HepG2 (cell line): ENCODE measurements around the gene GFY. TPM values are rescaled to one million over a fixed set of nuclear protein-coding genes. Genes with fewer than 3 reads are reported as not detected.

Source experiments
- BRD4 ChIP-seq: sonication (generic); formaldehyde crosslinking; IDR thresholded peaks from 2 replicates; pipeline ENCODE4 v1.4.0; 2020; ENCODE audit warnings: missing genetic modification reagents
- FLYWCH1 ChIP-seq: sonication (generic); formaldehyde crosslinking; IDR thresholded peaks from 2 replicates; pipeline ENCODE4 v1.8.1; 2023; ENCODE audit warnings: mild to moderate bottlenecking, missing genetic modification reagents
- FOSL2 ChIP-seq: sonication (generic); formaldehyde crosslinking; IDR thresholded peaks from 2 replicates; pipeline ENCODE4 v1.4.0; 2020; ENCODE audit warnings: missing genetic modification reagents
- JUND ChIP-seq: sonication (generic); formaldehyde crosslinking; IDR thresholded peaks from 2 replicates; pipeline ENCODE4 v1.8.0; 2022; ENCODE audit warnings: mild to moderate bottlenecking, missing genetic modification reagents
- MAFG ChIP-seq: sonication (generic); formaldehyde crosslinking; IDR thresholded peaks from 2 replicates; pipeline ENCODE4 v1.5.1; 2020; ENCODE audit warnings: mild to moderate bottlenecking, missing genetic modification reagents
- POLR2AphosphoS2 ChIP-seq: IDR thresholded peaks from 2 replicates; pipeline ENCODE4 v1.6.1; 2011; ENCODE audit warnings: low read depth, low read length, improper control_type of control experiment
- SCMH1 ChIP-seq: sonication (generic); formaldehyde crosslinking; IDR thresholded peaks from 2 replicates; pipeline ENCODE4 v1.9.0; 2021; ENCODE audit warnings: missing genetic modification reagents, mild to moderate bottlenecking, borderline replicate concordance
- SMARCC2 ChIP-seq: fragments of 450-650 bp; IDR thresholded peaks from 2 replicates; pipeline ENCODE4 v1.6.1; 2017; ENCODE audit warnings: antibody characterized with exemption, mild to moderate bottlenecking
- SMYD3 ChIP-seq: sonication (generic); formaldehyde crosslinking; IDR thresholded peaks from 2 replicates; pipeline ENCODE4 v1.8.1; 2023; ENCODE audit warnings: mild to moderate bottlenecking, missing genetic modification reagents
- ZNF17 ChIP-seq: sonication (generic); formaldehyde crosslinking; IDR thresholded peaks from 2 replicates; pipeline ENCODE4 v1.5.0; 2020; ENCODE audit warnings: mild to moderate bottlenecking, missing genetic modification reagents
- ZNF275 ChIP-seq: sonication (generic); formaldehyde crosslinking; IDR thresholded peaks from 2 replicates; pipeline ENCODE4 v1.8.0; 2022; ENCODE audit warnings: missing genetic modification reagents, mild to moderate bottlenecking, inconsistent platforms, borderline replicate concordance
- ZNF296 ChIP-seq: sonication (generic); formaldehyde crosslinking; conservative IDR thresholded peaks from 2 replicates; pipeline ENCODE4 v1.5.0; 2020; ENCODE audit warnings: mild to moderate bottlenecking, missing genetic modification reagents
- ZNF354B ChIP-seq: sonication (generic); formaldehyde crosslinking; IDR thresholded peaks from 2 replicates; pipeline ENCODE4 v1.8.0; 2022; ENCODE audit warnings: mild to moderate bottlenecking, missing genetic modification reagents
- ZNF616 ChIP-seq: sonication (generic); formaldehyde crosslinking; IDR thresholded peaks from 2 replicates; pipeline ENCODE4 v1.5.0; 2020; ENCODE audit warnings: low read depth, mild to moderate bottlenecking, missing genetic modification reagents
- ZNF792 ChIP-seq: IDR thresholded peaks from 2 replicates; pipeline ENCODE4 v1.6.1; 2016
- ZSCAN5A ChIP-seq: sonication (generic); formaldehyde crosslinking; IDR thresholded peaks from 2 replicates; pipeline ENCODE4 v1.8.0; 2022; ENCODE audit warnings: mild to moderate bottlenecking, missing genetic modification reagents, borderline replicate concordance
- polyA plus RNA-seq, 8 experiments: library from polyadenylated mRNA; depleted of rRNA in 3 of 8; stranded (reverse) in 7 of 8; unstranded in 1 of 8; fragments of >200 nt; fragmentation: Illumina TruSeq in 4 of 8; extraction: Trizol in 4 of 8; gene quantifications; 2 replicates each; pipeline versions ENCODE4 v1.2.1 to v1.2.3, GENCODE V29; 2011 to 2016; ENCODE audit warnings: low read depth in 4 of 8, missing spikeins in 1 of 8, mixed read lengths in 1 of 8; ENCODE audit not compliant: insufficient read depth in 1 of 8
- total RNA-seq, 5 experiments: library from RNA; depleted of rRNA; stranded (reverse); fragments of >200 nt; fragmentation: Illumina TruSeq; extraction: Trizol; gene quantifications; 2 replicates each; pipeline ENCODE4 v1.2.3, GENCODE V29; 2016; ENCODE audit warnings: low read depth in 1 of 5
- TF ChIP-seq, protein P1 (sequence below): IDR thresholded peaks from 2 replicates; pipeline ENCODE4 v1.6.1; 2012; ENCODE audit warnings: low read length, improper control_type of control experiment
- TF ChIP-seq, protein P2 (sequence below): sonication (generic); formaldehyde crosslinking; IDR thresholded peaks from 2 replicates; pipeline ENCODE4 v1.5.0; 2020; ENCODE audit warnings: mild to moderate bottlenecking, missing genetic modification reagents, borderline replicate concordance
- TF ChIP-seq, protein P3 (sequence below): sonication (generic); formaldehyde crosslinking; IDR thresholded peaks from 2 replicates; pipeline ENCODE4 v1.4.0; 2020; ENCODE audit warnings: mild to moderate bottlenecking, missing genetic modification reagents

The GFY gene
- total and polyA plus RNA-seq, 2 of the 13 experiments (the other 11 are each of a cell fraction or from before 2014, with no cell fraction given) = not detected

DNA sequence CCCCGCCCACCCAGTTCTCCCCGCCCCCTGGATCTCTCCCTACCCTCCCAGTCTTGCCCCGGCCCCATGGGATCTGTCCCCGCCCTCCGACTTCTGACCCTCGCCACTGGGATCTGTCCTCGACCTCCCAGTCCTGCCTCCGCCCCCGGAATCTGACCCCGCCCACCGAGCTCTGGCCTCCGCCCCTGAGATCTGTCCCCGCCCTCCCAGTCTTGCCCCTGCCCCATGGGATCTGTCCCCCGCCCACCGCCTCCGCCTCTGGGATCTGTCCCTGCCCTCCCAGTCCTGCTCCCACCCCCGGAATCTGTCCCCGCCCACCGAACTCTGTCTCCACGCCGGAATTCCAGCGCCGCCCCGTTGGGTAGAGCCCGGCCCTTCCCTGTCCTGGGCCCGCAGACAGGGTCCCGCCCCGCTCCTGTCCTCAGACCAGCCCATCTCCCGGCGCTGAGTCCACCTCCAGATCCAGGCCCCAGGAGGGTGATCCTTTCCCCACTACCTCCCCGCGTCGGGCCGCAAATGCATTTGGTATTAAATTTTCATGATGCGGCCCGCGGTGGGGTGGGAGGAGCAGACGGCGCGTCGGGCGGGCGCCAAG is 17.7 kb downstream of the GFY start (continued):
- TF ChIP-seq, protein P1, sequence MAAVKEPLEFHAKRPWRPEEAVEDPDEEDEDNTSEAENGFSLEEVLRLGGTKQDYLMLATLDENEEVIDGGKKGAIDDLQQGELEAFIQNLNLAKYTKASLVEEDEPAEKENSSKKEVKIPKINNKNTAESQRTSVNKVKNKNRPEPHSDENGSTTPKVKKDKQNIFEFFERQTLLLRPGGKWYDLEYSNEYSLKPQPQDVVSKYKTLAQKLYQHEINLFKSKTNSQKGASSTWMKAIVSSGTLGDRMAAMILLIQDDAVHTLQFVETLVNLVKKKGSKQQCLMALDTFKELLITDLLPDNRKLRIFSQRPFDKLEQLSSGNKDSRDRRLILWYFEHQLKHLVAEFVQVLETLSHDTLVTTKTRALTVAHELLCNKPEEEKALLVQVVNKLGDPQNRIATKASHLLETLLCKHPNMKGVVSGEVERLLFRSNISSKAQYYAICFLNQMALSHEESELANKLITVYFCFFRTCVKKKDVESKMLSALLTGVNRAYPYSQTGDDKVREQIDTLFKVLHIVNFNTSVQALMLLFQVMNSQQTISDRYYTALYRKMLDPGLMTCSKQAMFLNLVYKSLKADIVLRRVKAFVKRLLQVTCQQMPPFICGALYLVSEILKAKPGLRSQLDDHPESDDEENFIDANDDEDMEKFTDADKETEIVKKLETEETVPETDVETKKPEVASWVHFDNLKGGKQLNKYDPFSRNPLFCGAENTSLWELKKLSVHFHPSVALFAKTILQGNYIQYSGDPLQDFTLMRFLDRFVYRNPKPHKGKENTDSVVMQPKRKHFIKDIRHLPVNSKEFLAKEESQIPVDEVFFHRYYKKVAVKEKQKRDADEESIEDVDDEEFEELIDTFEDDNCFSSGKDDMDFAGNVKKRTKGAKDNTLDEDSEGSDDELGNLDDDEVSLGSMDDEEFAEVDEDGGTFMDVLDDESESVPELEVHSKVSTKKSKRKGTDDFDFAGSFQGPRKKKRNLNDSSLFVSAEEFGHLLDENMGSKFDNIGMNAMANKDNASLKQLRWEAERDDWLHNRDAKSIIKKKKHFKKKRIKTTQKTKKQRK = no peak
- TF ChIP-seq, protein P2, sequence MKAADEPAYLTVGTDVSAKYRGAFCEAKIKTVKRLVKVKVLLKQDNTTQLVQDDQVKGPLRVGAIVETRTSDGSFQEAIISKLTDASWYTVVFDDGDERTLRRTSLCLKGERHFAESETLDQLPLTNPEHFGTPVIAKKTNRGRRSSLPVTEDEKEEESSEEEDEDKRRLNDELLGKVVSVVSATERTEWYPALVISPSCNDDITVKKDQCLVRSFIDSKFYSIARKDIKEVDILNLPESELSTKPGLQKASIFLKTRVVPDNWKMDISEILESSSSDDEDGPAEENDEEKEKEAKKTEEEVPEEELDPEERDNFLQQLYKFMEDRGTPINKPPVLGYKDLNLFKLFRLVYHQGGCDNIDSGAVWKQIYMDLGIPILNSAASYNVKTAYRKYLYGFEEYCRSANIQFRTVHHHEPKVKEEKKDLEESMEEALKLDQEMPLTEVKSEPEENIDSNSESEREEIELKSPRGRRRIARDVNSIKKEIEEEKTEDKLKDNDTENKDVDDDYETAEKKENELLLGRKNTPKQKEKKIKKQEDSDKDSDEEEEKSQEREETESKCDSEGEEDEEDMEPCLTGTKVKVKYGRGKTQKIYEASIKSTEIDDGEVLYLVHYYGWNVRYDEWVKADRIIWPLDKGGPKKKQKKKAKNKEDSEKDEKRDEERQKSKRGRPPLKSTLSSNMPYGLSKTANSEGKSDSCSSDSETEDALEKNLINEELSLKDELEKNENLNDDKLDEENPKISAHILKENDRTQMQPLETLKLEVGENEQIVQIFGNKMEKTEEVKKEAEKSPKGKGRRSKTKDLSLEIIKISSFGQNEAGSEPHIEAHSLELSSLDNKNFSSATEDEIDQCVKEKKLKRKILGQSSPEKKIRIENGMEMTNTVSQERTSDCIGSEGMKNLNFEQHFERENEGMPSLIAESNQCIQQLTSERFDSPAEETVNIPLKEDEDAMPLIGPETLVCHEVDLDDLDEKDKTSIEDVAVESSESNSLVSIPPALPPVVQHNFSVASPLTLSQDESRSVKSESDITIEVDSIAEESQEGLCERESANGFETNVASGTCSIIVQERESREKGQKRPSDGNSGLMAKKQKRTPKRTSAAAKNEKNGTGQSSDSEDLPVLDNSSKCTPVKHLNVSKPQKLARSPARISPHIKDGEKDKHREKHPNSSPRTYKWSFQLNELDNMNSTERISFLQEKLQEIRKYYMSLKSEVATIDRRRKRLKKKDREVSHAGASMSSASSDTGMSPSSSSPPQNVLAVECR (CRISPR knock-in tag) = no peak
- no peak for TF ChIP-seq ZNF275 (CRISPR knock-in tag)
- TF ChIP-seq, protein P3, sequence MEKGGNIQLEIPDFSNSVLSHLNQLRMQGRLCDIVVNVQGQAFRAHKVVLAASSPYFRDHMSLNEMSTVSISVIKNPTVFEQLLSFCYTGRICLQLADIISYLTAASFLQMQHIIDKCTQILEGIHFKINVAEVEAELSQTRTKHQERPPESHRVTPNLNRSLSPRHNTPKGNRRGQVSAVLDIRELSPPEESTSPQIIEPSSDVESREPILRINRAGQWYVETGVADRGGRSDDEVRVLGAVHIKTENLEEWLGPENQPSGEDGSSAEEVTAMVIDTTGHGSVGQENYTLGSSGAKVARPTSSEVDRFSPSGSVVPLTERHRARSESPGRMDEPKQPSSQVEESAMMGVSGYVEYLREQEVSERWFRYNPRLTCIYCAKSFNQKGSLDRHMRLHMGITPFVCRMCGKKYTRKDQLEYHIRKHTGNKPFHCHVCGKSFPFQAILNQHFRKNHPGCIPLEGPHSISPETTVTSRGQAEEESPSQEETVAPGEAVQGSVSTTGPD (CRISPR knock-in tag) = no peak
- TF ChIP-seq ZNF616 = no peak
- no peak for TF ChIP-seq JUND
- TF ChIP-seq ZNF17 (CRISPR knock-in tag) = no peak
- no peak for TF ChIP-seq POLR2AphosphoS2
- no peak for TF ChIP-seq BRD4 (CRISPR knock-in tag)
- no peak for TF ChIP-seq MAFG (CRISPR knock-in tag)
- TF ChIP-seq ZNF792 (CRISPR knock-in tag) = no peak
- no peak for TF ChIP-seq SMYD3
- no peak for TF ChIP-seq ZNF354B (CRISPR knock-in tag)
- TF ChIP-seq ZSCAN5A = no peak
- TF ChIP-seq FOSL2 (CRISPR knock-in tag) = no peak
- TF ChIP-seq ZNF296 (CRISPR knock-in tag) = no peak
- TF ChIP-seq SCMH1 = no peak
- no peak for TF ChIP-seq SMARCC2
- TF ChIP-seq FLYWCH1 (CRISPR knock-in tag) = no peak
